GM12878 (cell line): ENCODE measurements around the gene SPEG. TPM values are rescaled to one million over a fixed set of nuclear protein-coding genes. Genes with fewer than 3 reads are reported as not detected.

ENCODE experiments used
- CHD1 ChIP-seq: IDR thresholded peaks from 2 replicates; pipeline ENCODE4 v1.6.1; 2012; ENCODE audit warnings: low read depth, low read length, improper control_type of control experiment
- EP300 ChIP-seq, 2 experiments: fragments of 150-350 bp in 1 of 2; IDR thresholded peaks; 2 replicates each; pipeline ENCODE4 v1.6.1; 2011 to 2012; ENCODE audit warnings: low read depth in 2 of 2, low read length in 2 of 2, borderline replicate concordance in 1 of 2, improper control_type of control experiment in 1 of 2, inconsistent platforms in 1 of 2; ENCODE audit not compliant: control insufficient read depth in 1 of 2
- EZH2 ChIP-seq: IDR thresholded peaks from 2 replicates; pipeline ENCODE4 v1.6.1; 2012; ENCODE audit warnings: low read depth, mild to moderate bottlenecking, control low read depth, inconsistent platforms, low read length, borderline replicate concordance; ENCODE audit not compliant: control insufficient read depth
- FOXK2 ChIP-seq: fragments of 450-650 bp; IDR thresholded peaks from 2 replicates; pipeline ENCODE4 v1.6.1; 2017; ENCODE audit warnings: mild to moderate bottlenecking, moderate library complexity
- HCFC1 ChIP-seq: fragments of 150-350 bp; IDR thresholded peaks from 2 replicates; pipeline ENCODE4 v1.6.1; 2014; ENCODE audit warnings: low read length
- IRF3 ChIP-seq: fragments of 450-650 bp; IDR thresholded peaks from 2 replicates; pipeline ENCODE4 v1.6.1; 2014; ENCODE audit warnings: mild to moderate bottlenecking
- MYC ChIP-seq: IDR thresholded peaks from 2 replicates; pipeline ENCODE4 v1.6.1; 2011; ENCODE audit warnings: mild to moderate bottlenecking, low read length, moderate library complexity, inconsistent platforms; ENCODE audit not compliant: insufficient read depth, insufficient replicate concordance, insufficient read length, severe bottlenecking
- NFYB ChIP-seq: IDR thresholded peaks from 2 replicates; pipeline ENCODE4 v1.6.1; 2011; ENCODE audit warnings: low read depth, mild to moderate bottlenecking, low read length, improper control_type of control experiment, moderate library complexity; ENCODE audit not compliant: insufficient read depth
- RAD51 ChIP-seq: fragments of 450-650 bp; IDR thresholded peaks from 2 replicates; pipeline ENCODE4 v1.6.1; 2016; ENCODE audit warnings: moderate library complexity, mild to moderate bottlenecking, inconsistent platforms
- RBBP5 ChIP-seq: fragments of 200-600 bp; sonication (generic); conservative IDR thresholded peaks from 2 replicates; pipeline ENCODE4 v1.6.1; 2016
- SP1 ChIP-seq: IDR thresholded peaks from one replicate; pipeline ENCODE4 v1.6.1; 2011; ENCODE audit warnings: low read depth, low read length
- TBL1XR1 ChIP-seq: IDR thresholded peaks from 2 replicates; pipeline ENCODE4 v1.6.1; 2012; ENCODE audit warnings: low read depth, low read length, improper control_type of control experiment
- ZBTB4 ChIP-seq: fragments of 450-650 bp; formaldehyde crosslinking; IDR thresholded peaks from 2 replicates; pipeline ENCODE4 v1.4.0; 2022; ENCODE audit warnings: mild to moderate bottlenecking, moderate library complexity
- polyA plus RNA-seq, 11 experiments: library from polyadenylated mRNA; depleted of rRNA in 4 of 11; unstranded in 6 of 11; stranded (reverse) in 5 of 11; fragments of >200 nt; fragmentation: Nextera tagmentation in 4 of 11; fragmentation: Illumina TruSeq in 1 of 11; extraction: Ambion mirVana in 4 of 11; extraction: Trizol in 1 of 11; gene quantifications; 1 replicate in 1 of 11; 2 replicates in 10 of 11; pipeline versions ENCODE4 v1.2.1 to v1.2.3, GENCODE V29; 2011 to 2016; ENCODE audit warnings: inconsistent platforms in 2 of 11, missing spikeins in 2 of 11, low read depth in 1 of 11
- total RNA-seq, 4 experiments: library from RNA; depleted of rRNA in 3 of 4; stranded (reverse); fragments of >200 nt in 3 of 4; fragmentation: Illumina TruSeq in 1 of 4; extraction: Trizol in 1 of 4; gene quantifications; 2 replicates each; pipeline versions ENCODE4 v1.2.1 to v1.2.3, GENCODE V29; 2013 to 2021
- TF ChIP-seq, protein P1 (sequence below): IDR thresholded peaks from 2 replicates; pipeline ENCODE4 v1.6.1; 2011; ENCODE audit warnings: low read depth, mild to moderate bottlenecking, low read length, moderate library complexity, borderline replicate concordance; ENCODE audit errors: extremely low read depth
- TF ChIP-seq, protein P2 (sequence below): IDR thresholded peaks from 2 replicates; pipeline ENCODE4 v1.6.1; 2011; ENCODE audit warnings: mild to moderate bottlenecking, low read depth, low read length, moderate library complexity; ENCODE audit not compliant: insufficient replicate concordance
- TF ChIP-seq, protein P3 (sequence below): IDR thresholded peaks from 2 replicates; pipeline ENCODE4 v1.6.1; 2012; ENCODE audit warnings: low read depth, low read length, improper control_type of control experiment
- TF ChIP-seq, protein P4 (sequence below): fragments of 150-350 bp; IDR thresholded peaks from 2 replicates; pipeline ENCODE4 v1.6.1; 2016; ENCODE audit warnings: low read depth, low read length

SPEG gene
- total and polyA plus RNA-seq, 10 of the 15 experiments (the other 5 are each of a cell fraction or from before 2014, with no cell fraction given), result 0.03 to 0.28 TPM; not detected in 8

DNA sequence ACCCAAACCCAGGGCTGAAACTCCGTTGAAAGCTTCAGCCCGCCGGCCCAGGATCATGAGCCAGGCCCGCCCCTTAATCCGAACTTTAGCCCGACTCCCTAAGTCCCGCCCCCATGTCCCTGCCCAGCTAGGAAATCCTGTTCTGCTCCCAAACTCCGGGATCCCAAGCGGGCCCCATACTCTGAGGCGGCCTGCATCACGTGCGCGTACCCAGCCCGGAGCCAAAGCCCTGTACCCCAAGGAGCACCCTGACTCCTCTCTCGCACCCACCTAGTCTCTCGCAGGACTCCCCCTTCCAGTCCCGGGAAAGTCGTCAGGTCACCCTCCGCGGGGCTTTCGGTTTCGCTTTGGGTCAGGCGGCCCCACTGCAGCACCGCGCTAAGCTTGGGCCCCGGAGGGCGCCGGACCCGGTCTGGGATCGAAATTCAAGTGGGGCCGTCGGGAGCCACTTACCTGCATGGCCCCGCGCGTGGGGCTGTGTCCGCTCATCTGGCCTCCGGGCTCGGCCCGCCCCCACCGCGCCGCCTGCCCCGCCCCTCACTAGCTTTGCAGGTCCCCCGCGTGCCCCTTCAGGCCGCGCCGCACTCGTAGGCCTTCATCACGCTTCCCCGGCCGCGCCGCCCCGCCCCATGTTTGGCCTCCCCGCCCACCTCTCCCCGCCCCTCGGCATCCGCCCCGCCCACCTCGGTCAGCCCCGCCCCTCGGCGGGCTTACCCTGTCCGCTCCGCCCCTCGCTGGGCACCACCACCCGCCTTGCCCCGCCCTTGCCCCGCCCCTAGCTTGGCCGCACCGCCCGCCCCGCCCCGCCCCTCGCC lies 47.1 kb upstream of the SPEG start, which contains the start of gene DNPEP (continued):
- no peak for TF ChIP-seq CHD1
- TF ChIP-seq EZH2, result no peak
- peak; percentile 74 for TF ChIP-seq RAD51
- 0 out of 2 replicates have a peak, but pooled peaks have one; percentile 12 for TF ChIP-seq TBL1XR1
- TF ChIP-seq RBBP5, result no peak
- TF ChIP-seq HCFC1, result 0 out of 2 replicates have a peak, but pooled peaks have one; percentile 21
- TF ChIP-seq IRF3, result no peak
- TF ChIP-seq EP300 (IDR thresholded peaks at IDR 0.05; ENCODE audit: borderline replicate concordance in 1 of 2, control insufficient read depth in 1 of 2, low read depth in 2 of 2, low read length in 2 of 2), result no peak
- TF ChIP-seq, protein P1, sequence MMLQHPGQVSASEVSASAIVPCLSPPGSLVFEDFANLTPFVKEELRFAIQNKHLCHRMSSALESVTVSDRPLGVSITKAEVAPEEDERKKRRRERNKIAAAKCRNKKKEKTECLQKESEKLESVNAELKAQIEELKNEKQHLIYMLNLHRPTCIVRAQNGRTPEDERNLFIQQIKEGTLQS, result no peak
- no peak for TF ChIP-seq NFYB
- TF ChIP-seq, protein P2, sequence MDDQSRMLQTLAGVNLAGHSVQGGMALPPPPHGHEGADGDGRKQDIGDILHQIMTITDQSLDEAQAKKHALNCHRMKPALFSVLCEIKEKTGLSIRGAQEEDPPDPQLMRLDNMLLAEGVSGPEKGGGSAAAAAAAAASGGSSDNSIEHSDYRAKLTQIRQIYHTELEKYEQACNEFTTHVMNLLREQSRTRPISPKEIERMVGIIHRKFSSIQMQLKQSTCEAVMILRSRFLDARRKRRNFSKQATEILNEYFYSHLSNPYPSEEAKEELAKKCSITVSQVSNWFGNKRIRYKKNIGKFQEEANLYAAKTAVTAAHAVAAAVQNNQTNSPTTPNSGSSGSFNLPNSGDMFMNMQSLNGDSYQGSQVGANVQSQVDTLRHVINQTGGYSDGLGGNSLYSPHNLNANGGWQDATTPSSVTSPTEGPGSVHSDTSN, result no peak
- TF ChIP-seq MYC, result no peak
- TF ChIP-seq, protein P3, sequence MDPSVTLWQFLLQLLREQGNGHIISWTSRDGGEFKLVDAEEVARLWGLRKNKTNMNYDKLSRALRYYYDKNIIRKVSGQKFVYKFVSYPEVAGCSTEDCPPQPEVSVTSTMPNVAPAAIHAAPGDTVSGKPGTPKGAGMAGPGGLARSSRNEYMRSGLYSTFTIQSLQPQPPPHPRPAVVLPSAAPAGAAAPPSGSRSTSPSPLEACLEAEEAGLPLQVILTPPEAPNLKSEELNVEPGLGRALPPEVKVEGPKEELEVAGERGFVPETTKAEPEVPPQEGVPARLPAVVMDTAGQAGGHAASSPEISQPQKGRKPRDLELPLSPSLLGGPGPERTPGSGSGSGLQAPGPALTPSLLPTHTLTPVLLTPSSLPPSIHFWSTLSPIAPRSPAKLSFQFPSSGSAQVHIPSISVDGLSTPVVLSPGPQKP, result no peak
- TF ChIP-seq FOXK2, result no peak
- TF ChIP-seq ZBTB4 (CRISPR knock-in tag), result no peak
- TF ChIP-seq, protein P4, sequence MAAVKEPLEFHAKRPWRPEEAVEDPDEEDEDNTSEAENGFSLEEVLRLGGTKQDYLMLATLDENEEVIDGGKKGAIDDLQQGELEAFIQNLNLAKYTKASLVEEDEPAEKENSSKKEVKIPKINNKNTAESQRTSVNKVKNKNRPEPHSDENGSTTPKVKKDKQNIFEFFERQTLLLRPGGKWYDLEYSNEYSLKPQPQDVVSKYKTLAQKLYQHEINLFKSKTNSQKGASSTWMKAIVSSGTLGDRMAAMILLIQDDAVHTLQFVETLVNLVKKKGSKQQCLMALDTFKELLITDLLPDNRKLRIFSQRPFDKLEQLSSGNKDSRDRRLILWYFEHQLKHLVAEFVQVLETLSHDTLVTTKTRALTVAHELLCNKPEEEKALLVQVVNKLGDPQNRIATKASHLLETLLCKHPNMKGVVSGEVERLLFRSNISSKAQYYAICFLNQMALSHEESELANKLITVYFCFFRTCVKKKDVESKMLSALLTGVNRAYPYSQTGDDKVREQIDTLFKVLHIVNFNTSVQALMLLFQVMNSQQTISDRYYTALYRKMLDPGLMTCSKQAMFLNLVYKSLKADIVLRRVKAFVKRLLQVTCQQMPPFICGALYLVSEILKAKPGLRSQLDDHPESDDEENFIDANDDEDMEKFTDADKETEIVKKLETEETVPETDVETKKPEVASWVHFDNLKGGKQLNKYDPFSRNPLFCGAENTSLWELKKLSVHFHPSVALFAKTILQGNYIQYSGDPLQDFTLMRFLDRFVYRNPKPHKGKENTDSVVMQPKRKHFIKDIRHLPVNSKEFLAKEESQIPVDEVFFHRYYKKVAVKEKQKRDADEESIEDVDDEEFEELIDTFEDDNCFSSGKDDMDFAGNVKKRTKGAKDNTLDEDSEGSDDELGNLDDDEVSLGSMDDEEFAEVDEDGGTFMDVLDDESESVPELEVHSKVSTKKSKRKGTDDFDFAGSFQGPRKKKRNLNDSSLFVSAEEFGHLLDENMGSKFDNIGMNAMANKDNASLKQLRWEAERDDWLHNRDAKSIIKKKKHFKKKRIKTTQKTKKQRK, result no peak
- TF ChIP-seq SP1, result no peak
